HG03342 (cell line): ENCODE measurements around the gene FAR1.

ENCODE experiments used
- ATAC-seq: cut with Tn5 transposase; IDR thresholded peaks from one replicate; pipeline ENCODE4 v1.9.1; 2021; ENCODE audit warnings: mild to moderate bottlenecking, moderate library complexity; ENCODE audit not compliant: unreplicated experiment

The FAR1 gene

GRCh38 chr11:13775471-13775870 is 107.0 kb downstream of the FAR1 start:
- ATAC-seq = no peak

- ATAC-seq = no peak
Measured at GRCh38 chr11:13776134-13776815, 107.8 kb downstream of the FAR1 start.

GRCh38 chr11:13777341-13777985 is 109.0 kb downstream of the FAR1 start:
- no peak for ATAC-seq

- ATAC-seq = no peak
Measured at GRCh38 chr11:13778345-13778744, 109.9 kb downstream of the FAR1 start.

GRCh38 chr11:13781153-13781552 is 112.7 kb downstream of the FAR1 start:
- no peak for ATAC-seq
